Measurements from ENCODE around the gene GPHB5.

GRCh38 chr14:63275611-63276010, 43.1 kb downstream of the GPHB5 start:
- no peak for TF ChIP-seq GATA2 (IDR thresholded peaks at IDR 0.05; ENCODE audit: low read depth, low read length)
- TF ChIP-seq GATA3 (IDR thresholded peaks at IDR 0.05; ENCODE audit: low read depth, low read length), result no peak
